GM23248 (cell line): ENCODE data around the gene DPM3.

Experiments
- EZH2 ChIP-seq: fragments of 200-600 bp; sonication (generic); IDR thresholded peaks from 2 replicates; pipeline ENCODE4 v1.6.1; 2018; ENCODE audit warnings: antibody characterized with exemption, mild to moderate bottlenecking; ENCODE audit not compliant: insufficient read depth, poor library complexity, severe bottlenecking
- EZH2phosphoT487 ChIP-seq: fragments of 200-600 bp; sonication (generic); IDR thresholded peaks from 2 replicates; pipeline ENCODE4 v1.6.1; 2018; ENCODE audit warnings: antibody characterized with exemption, moderate library complexity, mild to moderate bottlenecking, low read depth; ENCODE audit not compliant: insufficient read depth

- TF ChIP-seq EZH2phosphoT487 (no peak), EZH2 (no peak)
Measured at GRCh38 chr1:155130272-155131006, 9.9 kb downstream of the DPM3 start.
